GM23338 (cell line): ENCODE results near the gene REM2. TPM values are rescaled to one million over a fixed set of nuclear protein-coding genes. Genes with fewer than 3 reads are reported as not detected.

Experiments
- ATAC-seq: fragments of 200-7000 bp; cut with Tn5 transposase; 3 replicates; pipeline ENCODE4 v1.9.1; 2020
- DNase-seq: peaks from one replicate; pipeline ENCODE4 v3.0.0-alpha.2; 2015; ENCODE audit warnings: low spot score
- H2AFZ ChIP-seq: fragments of 200-600 bp; sonication (generic); 2 replicates; pipeline ENCODE4 v1.8.0; 2016; ENCODE audit warnings: antibody characterized with exemption, mild to moderate bottlenecking, moderate library complexity
- H3F3A ChIP-seq: fragments of 200-600 bp; sonication (generic); replicated peaks from 2 replicates; pipeline ENCODE4 v1.8.0; 2017; ENCODE audit warnings: antibody characterized with exemption, mixed run types, low read depth
- H3K27ac ChIP-seq: fragments of 200-600 bp; sonication (generic); 2 replicates; pipeline ENCODE4 v1.6.1; 2016; ENCODE audit warnings: low read depth
- H3K27me3 ChIP-seq: fragments of 200-600 bp; sonication (generic); 2 replicates; pipeline ENCODE4 v1.8.0; 2016; ENCODE audit warnings: mild to moderate bottlenecking, mixed run types, moderate library complexity; ENCODE audit not compliant: insufficient read depth
- H3K36me3 ChIP-seq: fragments of 200-600 bp; sonication (generic); 2 replicates; pipeline ENCODE4 v1.8.0; 2016; ENCODE audit warnings: mild to moderate bottlenecking; ENCODE audit not compliant: insufficient read depth
- H3K4me1 ChIP-seq: fragments of 200-600 bp; sonication (generic); 2 replicates; pipeline ENCODE4 v1.8.0; 2016; ENCODE audit warnings: mild to moderate bottlenecking, moderate library complexity; ENCODE audit not compliant: insufficient read depth
- H3K4me2 ChIP-seq: fragments of 200-600 bp; sonication (generic); 2 replicates; pipeline ENCODE4 v1.7.1; 2017; ENCODE audit warnings: mixed run types
- H3K4me3 ChIP-seq: fragments of 200-600 bp; sonication (generic); 2 replicates; pipeline ENCODE4 v1.6.1; 2016; ENCODE audit warnings: mixed run types
- H3K79me2 ChIP-seq: fragments of 200-600 bp; sonication (generic); replicated peaks from 2 replicates; pipeline ENCODE4 v1.8.0; 2017; ENCODE audit warnings: mild to moderate bottlenecking; ENCODE audit not compliant: insufficient read depth
- H3K9me2 ChIP-seq: fragments of 200-600 bp; sonication (generic); 2 replicates; pipeline ENCODE4 v1.8.0; 2017; ENCODE audit not compliant: insufficient read depth
- H4K20me1 ChIP-seq: fragments of 200-600 bp; sonication (generic); replicated peaks from 2 replicates; pipeline ENCODE4 v1.8.0; 2017; ENCODE audit warnings: mild to moderate bottlenecking; ENCODE audit not compliant: insufficient read depth
- H3K27ac Mint-ChIP-seq: 2 replicates; pipeline ENCODE4 v1.8.0; 2020; ENCODE audit warnings: inconsistent platforms, mild to moderate bottlenecking, moderate library complexity, mixed read lengths
- H3K27me3 Mint-ChIP-seq: 3 replicates; pipeline ENCODE4 v1.8.0; 2022; ENCODE audit warnings: low read depth, mild to moderate bottlenecking, moderate library complexity, mixed read lengths, inconsistent platforms; ENCODE audit not compliant: insufficient read depth, poor library complexity
- H3K36me3 Mint-ChIP-seq: 3 replicates; pipeline ENCODE4 v1.8.0; 2021; ENCODE audit warnings: low read depth, mild to moderate bottlenecking, inconsistent platforms, moderate library complexity, mixed read lengths
- H3K4me1 Mint-ChIP-seq: 3 replicates; pipeline ENCODE4 v1.8.0; 2020; ENCODE audit warnings: mild to moderate bottlenecking, inconsistent platforms, mixed read lengths
- H3K4me3 Mint-ChIP-seq: 3 replicates; pipeline ENCODE4 v1.8.0; 2021; ENCODE audit warnings: moderate library complexity, mild to moderate bottlenecking, inconsistent platforms, mixed read lengths
- H3K9me3 Mint-ChIP-seq: 3 replicates; pipeline ENCODE4 v1.8.0; 2020; ENCODE audit warnings: moderate library complexity, mild to moderate bottlenecking, inconsistent platforms, mixed read lengths
- EZH2phosphoT487 ChIP-seq: fragments of 200-600 bp; sonication (generic); IDR thresholded peaks from one replicate; pipeline ENCODE4 v1.8.1; 2018; ENCODE audit warnings: antibody characterized with exemption; ENCODE audit not compliant: unreplicated experiment
- ZNF114 ChIP-seq: fragments of 250-450 bp; sonication (Bioruptor Pico); IDR thresholded peaks from 2 replicates; pipeline ENCODE4 v1.5.0; 2020; ENCODE audit warnings: mild to moderate bottlenecking, moderate library complexity
- polyA plus RNA-seq: library from polyadenylated mRNA; unstranded; fragments of >200 nt; fragmentation: Nextera tagmentation; extraction: Ambion mirVana; gene quantifications from 2 replicates; pipeline ENCODE4 v1.2.1, GENCODE V29; 2016
- total RNA-seq: library from RNA; depleted of rRNA; stranded (reverse); fragments of >200 nt; shearing (Covaris generic); gene quantifications from 2 replicates; pipeline ENCODE4 v1.2.3, GENCODE V29; 2014
- TF ChIP-seq, protein P1 (sequence below): fragments of 250-450 bp; sonication (Bioruptor Pico); IDR thresholded peaks from 2 replicates; pipeline ENCODE4 v1.5.0; 2020; ENCODE audit warnings: mild to moderate bottlenecking, moderate library complexity

Gene REM2
- total and polyA plus RNA-seq, 2 experiments from 2014 or later: 0.31 to 2.9 TPM

GRCh38 chr14:22875003-22875747 is 7.8 kb upstream of the REM2 start (continued):
- TF ChIP-seq, protein P1, sequence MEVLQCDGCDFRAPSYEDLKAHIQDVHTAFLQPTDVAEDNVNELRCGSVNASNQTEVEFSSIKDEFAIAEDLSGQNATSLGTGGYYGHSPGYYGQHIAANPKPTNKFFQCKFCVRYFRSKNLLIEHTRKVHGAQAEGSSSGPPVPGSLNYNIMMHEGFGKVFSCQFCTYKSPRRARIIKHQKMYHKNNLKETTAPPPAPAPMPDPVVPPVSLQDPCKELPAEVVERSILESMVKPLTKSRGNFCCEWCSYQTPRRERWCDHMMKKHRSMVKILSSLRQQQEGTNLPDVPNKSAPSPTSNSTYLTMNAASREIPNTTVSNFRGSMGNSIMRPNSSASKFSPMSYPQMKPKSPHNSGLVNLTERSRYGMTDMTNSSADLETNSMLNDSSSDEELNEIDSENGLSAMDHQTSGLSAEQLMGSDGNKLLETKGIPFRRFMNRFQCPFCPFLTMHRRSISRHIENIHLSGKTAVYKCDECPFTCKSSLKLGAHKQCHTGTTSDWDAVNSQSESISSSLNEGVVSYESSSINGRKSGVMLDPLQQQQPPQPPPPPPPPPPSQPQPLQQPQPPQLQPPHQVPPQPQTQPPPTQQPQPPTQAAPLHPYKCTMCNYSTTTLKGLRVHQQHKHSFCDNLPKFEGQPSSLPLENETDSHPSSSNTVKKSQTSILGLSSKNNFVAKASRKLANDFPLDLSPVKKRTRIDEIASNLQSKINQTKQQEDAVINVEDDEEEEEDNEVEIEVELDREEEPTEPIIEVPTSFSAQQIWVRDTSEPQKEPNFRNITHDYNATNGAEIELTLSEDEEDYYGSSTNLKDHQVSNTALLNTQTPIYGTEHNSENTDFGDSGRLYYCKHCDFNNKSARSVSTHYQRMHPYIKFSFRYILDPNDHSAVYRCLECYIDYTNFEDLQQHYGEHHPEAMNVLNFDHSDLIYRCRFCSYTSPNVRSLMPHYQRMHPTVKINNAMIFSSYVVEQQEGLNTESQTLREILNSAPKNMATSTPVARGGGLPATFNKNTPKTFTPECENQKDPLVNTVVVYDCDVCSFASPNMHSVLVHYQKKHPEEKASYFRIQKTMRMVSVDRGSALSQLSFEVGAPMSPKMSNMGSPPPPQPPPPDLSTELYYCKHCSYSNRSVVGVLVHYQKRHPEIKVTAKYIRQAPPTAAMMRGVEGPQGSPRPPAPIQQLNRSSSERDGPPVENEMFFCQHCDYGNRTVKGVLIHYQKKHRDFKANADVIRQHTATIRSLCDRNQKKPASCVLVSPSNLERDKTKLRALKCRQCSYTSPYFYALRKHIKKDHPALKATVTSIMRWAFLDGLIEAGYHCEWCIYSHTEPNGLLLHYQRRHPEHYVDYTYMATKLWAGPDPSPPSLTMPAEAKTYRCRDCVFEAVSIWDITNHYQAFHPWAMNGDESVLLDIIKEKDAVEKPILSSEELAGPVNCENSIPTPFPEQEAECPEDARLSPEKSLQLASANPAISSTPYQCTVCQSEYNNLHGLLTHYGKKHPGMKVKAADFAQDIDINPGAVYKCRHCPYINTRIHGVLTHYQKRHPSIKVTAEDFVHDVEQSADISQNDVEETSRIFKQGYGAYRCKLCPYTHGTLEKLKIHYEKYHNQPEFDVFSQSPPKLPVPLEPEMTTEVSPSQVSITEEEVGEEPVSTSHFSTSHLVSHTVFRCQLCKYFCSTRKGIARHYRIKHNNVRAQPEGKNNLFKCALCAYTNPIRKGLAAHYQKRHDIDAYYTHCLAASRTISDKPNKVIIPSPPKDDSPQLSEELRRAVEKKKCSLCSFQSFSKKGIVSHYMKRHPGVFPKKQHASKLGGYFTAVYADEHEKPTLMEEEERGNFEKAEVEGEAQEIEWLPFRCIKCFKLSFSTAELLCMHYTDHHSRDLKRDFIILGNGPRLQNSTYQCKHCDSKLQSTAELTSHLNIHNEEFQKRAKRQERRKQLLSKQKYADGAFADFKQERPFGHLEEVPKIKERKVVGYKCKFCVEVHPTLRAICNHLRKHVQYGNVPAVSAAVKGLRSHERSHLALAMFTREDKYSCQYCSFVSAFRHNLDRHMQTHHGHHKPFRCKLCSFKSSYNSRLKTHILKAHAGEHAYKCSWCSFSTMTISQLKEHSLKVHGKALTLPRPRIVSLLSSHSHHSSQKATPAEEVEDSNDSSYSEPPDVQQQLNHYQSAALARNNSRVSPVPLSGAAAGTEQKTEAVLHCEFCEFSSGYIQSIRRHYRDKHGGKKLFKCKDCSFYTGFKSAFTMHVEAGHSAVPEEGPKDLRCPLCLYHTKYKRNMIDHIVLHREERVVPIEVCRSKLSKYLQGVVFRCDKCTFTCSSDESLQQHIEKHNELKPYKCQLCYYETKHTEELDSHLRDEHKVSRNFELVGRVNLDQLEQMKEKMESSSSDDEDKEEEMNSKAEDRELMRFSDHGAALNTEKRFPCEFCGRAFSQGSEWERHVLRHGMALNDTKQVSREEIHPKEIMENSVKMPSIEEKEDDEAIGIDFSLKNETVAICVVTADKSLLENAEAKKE (CRISPR knock-in tag): no peak
- no peak for TF ChIP-seq EZH2phosphoT487

DNA sequence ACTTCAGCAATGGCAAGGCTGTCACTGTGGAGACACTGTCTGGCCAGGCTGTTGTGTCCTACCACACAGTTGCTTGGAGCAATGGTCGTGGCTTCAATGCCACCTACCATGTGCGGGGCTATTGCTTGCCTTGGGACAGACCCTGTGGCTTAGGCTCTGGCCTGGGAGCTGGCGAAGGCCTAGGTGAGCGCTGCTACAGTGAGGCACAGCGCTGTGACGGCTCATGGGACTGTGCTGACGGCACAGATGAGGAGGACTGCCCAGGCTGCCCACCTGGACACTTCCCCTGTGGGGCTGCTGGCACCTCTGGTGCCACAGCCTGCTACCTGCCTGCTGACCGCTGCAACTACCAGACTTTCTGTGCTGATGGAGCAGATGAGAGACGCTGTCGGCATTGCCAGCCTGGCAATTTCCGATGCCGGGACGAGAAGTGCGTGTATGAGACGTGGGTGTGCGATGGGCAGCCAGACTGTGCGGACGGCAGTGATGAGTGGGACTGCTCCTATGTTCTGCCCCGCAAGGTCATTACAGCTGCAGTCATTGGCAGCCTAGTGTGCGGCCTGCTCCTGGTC is 7.2 kb upstream of the REM2 start:
- ATAC-seq: no peak
- Histone ChIP-seq H3K4me3 (no peak overlapping the region), H3K27me3 (no peaks in the 10 kb centered on the region), H3K4me2 (no peak overlapping the region), H3K4me1 (peaks cover 6% of the 10 kb centered on the region), H3K9me2 (no peaks in the 10 kb centered on the region), H3K27ac (no peak overlapping the region), H2AFZ (no peak overlapping the region), H3K36me3 (no peaks in the 10 kb centered on the region), H3F3A (peaks cover 2% of the 10 kb centered on the region; the same call in 1 of the 2 replicates), H4K20me1 (no peaks in the 10 kb centered on the region), H3K79me2 (no peaks in the 10 kb centered on the region)
- no peak overlapping the region for H3K4me3 Mint-ChIP-seq
- H3K27me3 Mint-ChIP-seq: peaks cover 13% of the 10 kb centered on the region
- H3K27ac Mint-ChIP-seq: no peak overlapping the region
- no peak for DNase-seq
- H3K9me3 Mint-ChIP-seq: no peaks in the 10 kb centered on the region
- peaks cover 23% of the 10 kb centered on the region for H3K36me3 Mint-ChIP-seq
- H3K4me1 Mint-ChIP-seq: peaks cover 7% of the 10 kb centered on the region
- TF ChIP-seq ZNF114 (CRISPR knock-in tag) (no peak), EZH2phosphoT487 (no peak)
- TF ChIP-seq, protein P1 (CRISPR knock-in tag): no peak
